Measurements from ENCODE around the gene TRIM42. TPM values are rescaled to one million over a fixed set of nuclear protein-coding genes. Genes with fewer than 3 reads are reported as not detected.

Gene TRIM42
- total and polyA plus RNA-seq, 9 of the 15 experiments (the other 6 are each of a cell fraction or from before 2014, with no cell fraction given), result not detected

GRCh38 chr3:140710711-140711389 lies 33.0 kb downstream of the TRIM42 start (continued):
- TF ChIP-seq CTCFL (IDR thresholded peaks at IDR 0.05; ENCODE audit: borderline replicate concordance, insufficient read depth, low read depth, low read length, poor library complexity, severe bottlenecking) (no peak), ELF4 (CRISPR knock-in tag; IDR thresholded peaks at IDR 0.05) (no peak), POLR2B (IDR thresholded peaks at IDR 0.05; ENCODE audit: low read depth, partially characterized antibody) (no peak), SMAD2 (IDR thresholded peaks at IDR 0.05; ENCODE audit: low read depth, low read length) (no peak), CEBPZ (IDR thresholded peaks at IDR 0.05; ENCODE audit: borderline replicate concordance, low read depth, low read length) (no peak), ZNF318 (IDR thresholded peaks at IDR 0.05; ENCODE audit: borderline replicate concordance in 1 of 2, low read depth in 1 of 2) (no peak), ZBTB43 (CRISPR knock-in tag; IDR thresholded peaks at IDR 0.05) (no peak)

Measured in K562 (cell line).